ENCODE results near the gene CNOT8.

CNOT8 gene

DNA sequence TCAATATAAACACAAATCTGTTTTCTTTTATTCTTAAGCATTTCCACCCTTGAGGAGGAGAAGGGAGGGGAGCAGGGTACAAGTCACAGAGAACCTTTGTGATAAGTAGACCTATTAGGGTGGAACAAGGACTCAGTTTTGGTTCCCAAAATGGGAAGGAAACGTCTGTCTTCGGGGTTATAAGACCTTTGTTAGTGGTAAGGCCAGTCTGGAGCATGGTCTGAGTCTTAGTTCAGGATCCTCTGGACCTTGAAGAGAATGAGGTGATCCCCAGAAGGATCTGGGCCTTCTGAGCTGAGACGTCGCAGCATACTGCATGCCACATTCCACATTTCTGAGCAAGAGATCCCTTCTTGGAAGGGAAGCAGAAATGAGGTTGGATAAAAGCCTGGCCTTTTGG, 45.3 kb upstream of the CNOT8 start:
- H3K4me1 ChIP-seq (ENCODE audit: insufficient read depth, low read length): no peaks in the 10 kb centered on the region
- H3K4me2 ChIP-seq (ENCODE audit: insufficient read depth, low read length): no peak overlapping the region
- no peak overlapping the region for H3K27ac ChIP-seq (ENCODE audit: low read length)
- H3K27me3 ChIP-seq (ENCODE audit: insufficient read depth, low read length, poor library complexity): no peaks in the 10 kb centered on the region
- TF ChIP-seq, protein P1, sequence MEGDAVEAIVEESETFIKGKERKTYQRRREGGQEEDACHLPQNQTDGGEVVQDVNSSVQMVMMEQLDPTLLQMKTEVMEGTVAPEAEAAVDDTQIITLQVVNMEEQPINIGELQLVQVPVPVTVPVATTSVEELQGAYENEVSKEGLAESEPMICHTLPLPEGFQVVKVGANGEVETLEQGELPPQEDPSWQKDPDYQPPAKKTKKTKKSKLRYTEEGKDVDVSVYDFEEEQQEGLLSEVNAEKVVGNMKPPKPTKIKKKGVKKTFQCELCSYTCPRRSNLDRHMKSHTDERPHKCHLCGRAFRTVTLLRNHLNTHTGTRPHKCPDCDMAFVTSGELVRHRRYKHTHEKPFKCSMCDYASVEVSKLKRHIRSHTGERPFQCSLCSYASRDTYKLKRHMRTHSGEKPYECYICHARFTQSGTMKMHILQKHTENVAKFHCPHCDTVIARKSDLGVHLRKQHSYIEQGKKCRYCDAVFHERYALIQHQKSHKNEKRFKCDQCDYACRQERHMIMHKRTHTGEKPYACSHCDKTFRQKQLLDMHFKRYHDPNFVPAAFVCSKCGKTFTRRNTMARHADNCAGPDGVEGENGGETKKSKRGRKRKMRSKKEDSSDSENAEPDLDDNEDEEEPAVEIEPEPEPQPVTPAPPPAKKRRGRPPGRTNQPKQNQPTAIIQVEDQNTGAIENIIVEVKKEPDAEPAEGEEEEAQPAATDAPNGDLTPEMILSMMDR (IDR thresholded peaks at IDR 0.05; ENCODE audit: borderline replicate concordance, extremely low read depth, low read length, poor library complexity, severe bottlenecking): no peak
- no peak for TF ChIP-seq EZH2 (IDR thresholded peaks at IDR 0.05; ENCODE audit: borderline replicate concordance, low read depth, low read length, severe bottlenecking)
- no peaks in the 10 kb centered on the region for H3K9me3 ChIP-seq (ENCODE audit: insufficient read depth, low read length, severe bottlenecking)
- no peak overlapping the region for H3K4me3 ChIP-seq (ENCODE audit: low read depth in 1 of 2, low read length in 2 of 2)
- H3K9ac ChIP-seq (ENCODE audit: low read depth, low read length): no peak overlapping the region
- DNase-seq (no peak), ATAC-seq (ENCODE audit: insufficient read depth, low read depth) (no peak)
- H2AFZ ChIP-seq (ENCODE audit: low read depth, low read length): no peak overlapping the region
- H4K20me1 ChIP-seq (ENCODE audit: insufficient read depth, low read length): peaks cover 46% of the 10 kb centered on the region
- H3K36me3 ChIP-seq (ENCODE audit: insufficient read depth, low read length): peaks cover 96% of the 10 kb centered on the region
- peaks cover 14% of the 10 kb centered on the region for H3K79me2 ChIP-seq (ENCODE audit: insufficient read depth, low read length)

DNA sequence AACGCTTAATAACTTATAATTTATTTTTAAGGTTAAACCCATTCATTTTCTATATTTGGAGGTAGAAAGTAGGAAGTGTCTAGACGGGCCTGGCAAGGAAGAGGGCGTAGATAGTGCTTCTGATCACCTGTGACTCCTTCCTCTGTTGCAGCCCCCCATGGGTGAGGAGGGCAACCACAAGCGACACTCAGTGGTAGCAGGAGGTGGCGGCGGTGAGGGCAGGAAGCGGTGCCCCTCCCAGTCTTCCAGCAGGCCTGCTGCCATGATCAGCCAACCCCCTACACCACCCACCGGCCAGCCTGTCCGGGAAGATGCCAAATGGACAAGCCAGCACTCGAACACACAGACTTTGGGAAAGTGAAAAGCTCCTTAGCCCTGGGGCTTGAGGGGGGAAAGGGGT, 44.7 kb upstream of the CNOT8 start:
- TF ChIP-seq, protein P1 (IDR thresholded peaks at IDR 0.05; ENCODE audit: borderline replicate concordance, extremely low read depth, low read length, poor library complexity, severe bottlenecking): no peak
- TF ChIP-seq EZH2 (IDR thresholded peaks at IDR 0.05; ENCODE audit: borderline replicate concordance, low read depth, low read length, severe bottlenecking): no peak
- H3K36me3 ChIP-seq (ENCODE audit: insufficient read depth, low read length): peaks cover 96% of the 10 kb centered on the region

DNA sequence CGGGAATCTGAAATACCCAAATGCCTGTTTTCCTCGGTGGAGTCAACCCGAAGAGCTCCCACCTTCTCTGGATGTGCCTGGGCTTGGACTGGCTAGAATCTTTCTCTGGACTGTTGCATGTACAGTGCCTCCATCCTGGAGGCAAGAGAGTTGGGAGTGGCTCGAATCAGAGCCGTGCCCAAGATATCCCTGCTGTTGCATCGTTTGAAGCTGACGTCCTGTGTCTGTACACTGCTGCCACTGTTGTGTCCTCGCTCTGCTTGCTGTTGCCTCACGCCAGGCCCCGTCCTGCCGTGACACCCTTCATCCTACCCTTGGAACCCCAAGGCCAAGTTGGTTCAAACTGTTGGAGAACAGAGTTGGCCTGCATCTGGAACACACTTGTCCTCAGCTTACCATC, 43.4 kb upstream of the CNOT8 start:
- Histone ChIP-seq H4K20me1 (ENCODE audit: insufficient read depth, low read length) (peaks cover 43% of the 10 kb centered on the region), H3K4me2 (ENCODE audit: insufficient read depth, low read length) (no peak overlapping the region), H3K27me3 (ENCODE audit: insufficient read depth, low read length, poor library complexity) (no peaks in the 10 kb centered on the region), H3K27ac (ENCODE audit: low read length) (peak overlapping the region; percentile 19; the same call in 1 of the 2 replicates), H2AFZ (ENCODE audit: low read depth, low read length) (no peak overlapping the region), H3K9ac (ENCODE audit: low read depth, low read length) (no peak overlapping the region), H3K79me2 (ENCODE audit: insufficient read depth, low read length) (peaks cover 8% of the 10 kb centered on the region), H3K36me3 (ENCODE audit: insufficient read depth, low read length) (peaks cover 97% of the 10 kb centered on the region), H3K9me3 (ENCODE audit: insufficient read depth, low read length, severe bottlenecking) (no peaks in the 10 kb centered on the region), H3K4me3 (ENCODE audit: low read depth in 1 of 2, low read length in 2 of 2) (no peak overlapping the region), H3K4me1 (ENCODE audit: insufficient read depth, low read length) (no peaks in the 10 kb centered on the region)
- no peak for TF ChIP-seq EZH2 (IDR thresholded peaks at IDR 0.05; ENCODE audit: borderline replicate concordance, low read depth, low read length, severe bottlenecking)
- TF ChIP-seq, protein P1 (IDR thresholded peaks at IDR 0.05; ENCODE audit: borderline replicate concordance, extremely low read depth, low read length, poor library complexity, severe bottlenecking): no peak
- no peak for ATAC-seq (ENCODE audit: insufficient read depth, low read depth)
- DNase-seq: no peak

More for the DNA sequence above, 44.7 kb upstream of the CNOT8 start:
- Histone ChIP-seq H4K20me1 (ENCODE audit: insufficient read depth, low read length) (peaks cover 42% of the 10 kb centered on the region), H2AFZ (ENCODE audit: low read depth, low read length) (no peak overlapping the region), H3K79me2 (ENCODE audit: insufficient read depth, low read length) (peaks cover 8% of the 10 kb centered on the region), H3K4me1 (ENCODE audit: insufficient read depth, low read length) (no peaks in the 10 kb centered on the region), H3K4me3 (ENCODE audit: low read depth in 1 of 2, low read length in 2 of 2) (no peak overlapping the region), H3K27me3 (ENCODE audit: insufficient read depth, low read length, poor library complexity) (no peaks in the 10 kb centered on the region), H3K9ac (ENCODE audit: low read depth, low read length) (no peak overlapping the region), H3K4me2 (ENCODE audit: insufficient read depth, low read length) (no peak overlapping the region), H3K9me3 (ENCODE audit: insufficient read depth, low read length, severe bottlenecking) (no peaks in the 10 kb centered on the region), H3K27ac (ENCODE audit: low read length) (no peak overlapping the region)
- DNase-seq (peak; percentile 33), ATAC-seq (ENCODE audit: insufficient read depth, low read depth) (peak; percentile 53; the same call in 2 of the 3 replicates)

All from DND-41 (cell line).